Fibroblast of skin of scalp (primary cell): ENCODE data around the gene CALU.

ENCODE experiments used
- DNase-seq: peaks from one replicate; pipeline ENCODE4 v3.0.0-alpha.2; 2013

Gene CALU

DNA sequence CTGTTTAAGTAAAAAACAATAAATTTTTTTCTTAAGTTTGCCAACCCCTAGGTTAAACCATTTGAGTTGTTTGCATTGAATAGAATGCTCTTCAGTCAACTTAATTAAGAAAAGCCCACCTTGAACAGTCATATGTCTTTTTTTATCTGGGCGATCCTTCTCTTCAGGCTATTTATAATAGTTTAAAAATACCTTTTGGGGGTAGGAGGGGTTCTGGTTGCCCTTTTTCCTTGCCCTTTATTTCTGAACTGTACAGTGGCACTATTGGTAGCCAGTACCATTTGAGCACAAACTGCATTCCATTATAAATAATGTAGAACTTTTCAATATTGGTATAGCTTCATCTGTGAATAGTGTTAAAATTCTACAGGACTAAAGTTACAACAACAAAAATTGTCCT is 13.1 kb downstream of the CALU start:
- no peak for DNase-seq

DNA sequence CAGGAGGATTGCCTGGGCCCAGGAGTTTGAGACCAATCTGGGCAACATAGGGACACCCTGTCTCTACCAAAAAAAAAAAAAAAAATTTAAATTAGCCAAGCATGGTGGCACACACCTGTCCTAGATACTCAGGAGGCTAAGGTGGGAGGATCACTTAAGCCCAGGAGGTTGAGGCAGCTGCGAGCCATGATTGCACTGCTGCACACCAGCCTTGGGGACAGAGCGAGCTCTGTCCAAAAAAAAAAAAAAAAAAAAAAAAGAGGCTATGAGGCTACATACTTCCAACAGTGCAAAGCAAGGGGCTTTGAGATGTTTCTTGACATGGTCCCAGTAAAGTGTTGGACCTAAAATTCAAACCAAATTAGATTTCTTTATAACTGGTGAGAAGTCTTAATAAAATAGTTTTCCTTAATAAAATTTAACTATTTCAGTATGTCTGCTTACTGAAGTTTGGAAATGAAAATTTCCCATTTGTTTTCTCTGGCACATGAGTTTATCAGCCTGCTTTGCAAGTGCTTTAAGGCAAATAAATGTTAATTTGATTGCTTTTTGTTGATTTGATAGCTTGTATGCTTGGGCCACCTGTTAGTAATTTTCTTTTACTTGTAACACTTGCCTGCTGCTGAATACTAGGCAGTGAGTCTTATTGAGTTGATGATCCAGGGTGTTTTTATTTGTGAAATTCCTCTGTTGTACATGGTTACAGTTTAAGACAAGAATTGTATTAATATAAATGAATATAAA is 16.1 kb downstream of the CALU start:
- no peak for DNase-seq

DNA sequence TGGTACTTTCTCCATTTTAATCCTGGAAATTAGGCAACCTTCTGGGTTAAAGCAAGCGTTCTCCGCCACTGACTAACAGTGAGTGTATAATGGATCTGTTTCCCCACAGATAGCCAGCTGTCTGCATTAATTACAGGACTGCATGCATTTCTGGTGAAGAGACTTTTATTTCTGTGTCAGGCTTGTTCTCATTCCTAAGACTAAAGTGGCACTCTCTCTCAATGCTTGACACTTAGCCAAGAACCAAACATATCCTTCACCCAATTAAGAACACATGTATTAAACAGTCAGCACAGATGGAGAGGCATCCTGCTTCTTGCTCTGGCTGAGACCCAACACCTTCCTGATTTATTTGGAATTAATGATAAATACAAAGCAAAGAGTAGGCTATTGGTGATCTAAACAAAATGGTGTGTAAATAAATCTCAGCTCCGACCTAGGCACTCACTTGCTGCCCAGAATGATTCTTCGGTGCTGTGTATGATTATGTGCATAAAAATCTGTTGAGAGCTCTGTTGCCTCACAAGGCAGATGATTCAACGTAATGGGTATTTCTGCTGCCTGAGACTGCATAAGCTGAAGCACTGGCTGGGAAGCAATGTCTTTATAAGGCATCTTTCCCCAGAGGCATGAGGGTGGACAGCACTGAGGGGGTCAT is 16.8 kb downstream of the CALU start:
- peak; percentile 96 for DNase-seq

DNA sequence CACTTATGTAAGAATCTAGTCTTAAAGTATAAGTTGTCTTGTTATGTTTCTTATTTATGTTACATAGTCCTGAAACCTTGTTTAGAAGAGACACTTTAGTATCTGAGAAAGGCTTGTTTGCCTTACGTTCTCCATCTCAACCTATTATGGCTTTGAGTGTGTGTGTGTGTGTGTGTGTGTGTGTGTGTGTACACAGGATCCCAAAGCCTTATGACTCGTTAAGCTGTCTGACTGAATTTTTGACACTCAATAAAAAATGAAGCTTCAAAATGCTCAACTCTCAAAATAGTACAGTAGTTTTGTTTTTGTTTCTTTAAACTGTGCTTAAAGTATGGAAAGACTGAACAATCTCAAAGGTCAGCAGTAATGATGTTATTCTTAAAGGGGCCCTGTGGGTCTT is 18.0 kb downstream of the CALU start:
- DNase-seq: peak; percentile 60

- DNase-seq: no peak
Observed at GRCh38 chr7:128758553-128758952, 19.4 kb downstream of the CALU start.

- DNase-seq: no peak
Observed at GRCh38 chr7:128759242-128759641, 20.1 kb downstream of the CALU start.

DNA sequence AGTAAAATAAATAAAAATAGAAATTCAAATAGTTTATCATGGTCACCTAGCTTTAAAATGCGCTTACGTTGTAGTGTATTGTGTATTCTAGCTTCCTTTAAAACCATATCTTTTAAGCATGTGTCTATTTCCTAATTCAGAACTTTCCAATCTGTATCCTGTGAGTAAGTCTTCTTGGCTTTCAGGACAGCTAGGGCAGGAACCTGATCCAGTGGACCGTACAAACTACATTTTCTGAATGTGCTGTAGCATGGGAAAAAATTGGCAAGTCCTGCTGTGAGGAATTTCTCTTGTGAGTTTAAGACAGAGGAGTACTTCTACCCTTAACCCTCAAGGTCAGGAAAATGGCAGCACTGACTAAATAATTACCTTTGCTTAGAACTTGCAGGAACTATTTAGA is 24.4 kb downstream of the CALU start:
- DNase-seq: no peak

DNA sequence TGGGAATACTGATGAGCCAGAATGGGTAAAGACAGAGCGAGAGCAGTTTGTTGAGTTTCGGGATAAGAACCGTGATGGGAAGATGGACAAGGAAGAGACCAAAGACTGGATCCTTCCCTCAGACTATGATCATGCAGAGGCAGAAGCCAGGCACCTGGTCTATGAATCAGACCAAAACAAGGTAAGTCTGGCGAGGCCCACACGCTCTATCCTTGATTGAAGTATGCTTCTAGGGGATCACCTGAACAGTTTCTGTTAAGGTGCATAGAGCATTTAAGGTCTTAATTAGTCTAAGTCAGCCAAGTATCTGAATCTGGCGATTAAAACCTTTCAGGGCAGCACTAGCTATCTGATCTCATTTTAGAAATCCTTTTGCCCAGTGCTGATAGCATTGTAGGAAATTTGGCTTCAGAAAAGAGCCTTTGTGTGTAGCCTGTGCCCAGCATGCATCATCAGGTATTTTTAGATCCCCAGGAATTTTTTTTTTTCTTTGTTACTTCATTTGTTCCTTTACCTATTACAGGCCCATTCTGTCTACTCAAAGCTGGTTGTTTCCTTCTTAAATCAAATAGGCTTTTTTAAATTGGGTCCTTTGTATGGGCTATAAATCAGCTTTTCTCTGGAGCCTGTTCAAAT is 28.4 kb downstream of the CALU start:
- no peak for DNase-seq

DNA sequence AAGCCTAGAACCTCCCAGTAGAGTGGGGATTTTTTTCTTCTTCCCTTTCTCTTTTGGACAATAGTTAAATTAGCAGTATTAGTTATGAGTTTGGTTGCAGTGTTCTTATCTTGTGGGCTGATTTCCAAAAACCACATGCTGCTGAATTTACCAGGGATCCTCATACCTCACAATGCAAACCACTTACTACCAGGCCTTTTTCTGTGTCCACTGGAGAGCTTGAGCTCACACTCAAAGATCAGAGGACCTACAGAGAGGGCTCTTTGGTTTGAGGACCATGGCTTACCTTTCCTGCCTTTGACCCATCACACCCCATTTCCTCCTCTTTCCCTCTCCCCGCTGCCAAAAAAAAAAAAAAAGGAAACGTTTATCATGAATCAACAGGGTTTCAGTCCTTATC is 31.1 kb downstream of the CALU start:
- DNase-seq: no peak

- no peak for DNase-seq
Observed at GRCh38 chr7:128773604-128774003, 34.4 kb downstream of the CALU start.

DNA sequence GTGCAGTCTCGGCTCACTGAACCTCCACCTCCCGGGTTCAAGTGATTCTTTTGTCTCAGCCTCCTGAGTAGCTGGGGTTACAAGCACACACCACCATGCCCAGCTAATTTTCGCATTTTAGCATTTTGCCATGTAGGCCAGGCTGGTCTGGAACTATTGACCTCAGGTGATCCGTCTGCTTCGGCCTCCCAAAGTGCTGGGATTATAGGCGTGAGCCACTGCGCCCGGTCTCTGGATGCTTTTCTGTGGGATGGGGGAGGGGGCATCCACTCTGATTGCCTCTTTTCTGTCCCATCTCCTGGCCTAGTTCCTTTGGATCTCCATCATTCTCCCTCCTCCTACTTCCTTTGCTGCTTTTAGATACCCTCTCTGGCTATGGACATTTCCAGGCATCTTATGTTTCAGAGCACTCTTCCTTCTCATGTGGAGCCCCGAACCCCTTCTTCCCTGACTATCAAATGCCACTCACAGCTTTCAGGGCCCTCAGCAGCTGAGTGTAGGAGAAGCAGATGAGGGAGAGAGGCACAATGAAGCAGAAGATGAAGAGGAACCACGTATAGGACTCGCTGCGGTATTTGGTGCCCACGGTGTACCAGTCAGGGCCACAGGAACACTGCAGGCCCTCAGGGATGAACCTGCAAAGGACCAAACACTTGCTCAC is 35.0 kb downstream of the CALU start:
- DNase-seq: no peak

DNA sequence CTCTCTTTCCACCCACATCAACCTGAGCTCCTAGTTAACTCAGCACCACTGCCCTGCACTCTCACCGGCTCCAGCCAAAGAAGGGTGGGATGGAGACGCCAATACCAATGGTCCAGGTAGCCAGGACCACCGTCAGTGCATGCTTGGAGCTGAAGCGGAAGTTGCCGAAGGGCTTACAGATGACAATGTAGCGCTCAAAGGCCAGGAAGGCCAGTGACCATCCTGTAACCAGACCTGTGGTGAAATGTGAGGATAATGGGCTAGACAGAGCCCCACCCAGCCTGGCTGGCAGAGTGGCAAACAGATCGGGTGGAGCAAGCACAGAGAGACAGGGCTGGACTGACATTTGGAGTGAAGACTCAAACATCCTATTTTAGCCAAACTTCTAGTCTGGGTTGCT is 35.8 kb downstream of the CALU start:
- no peak for DNase-seq

DNA sequence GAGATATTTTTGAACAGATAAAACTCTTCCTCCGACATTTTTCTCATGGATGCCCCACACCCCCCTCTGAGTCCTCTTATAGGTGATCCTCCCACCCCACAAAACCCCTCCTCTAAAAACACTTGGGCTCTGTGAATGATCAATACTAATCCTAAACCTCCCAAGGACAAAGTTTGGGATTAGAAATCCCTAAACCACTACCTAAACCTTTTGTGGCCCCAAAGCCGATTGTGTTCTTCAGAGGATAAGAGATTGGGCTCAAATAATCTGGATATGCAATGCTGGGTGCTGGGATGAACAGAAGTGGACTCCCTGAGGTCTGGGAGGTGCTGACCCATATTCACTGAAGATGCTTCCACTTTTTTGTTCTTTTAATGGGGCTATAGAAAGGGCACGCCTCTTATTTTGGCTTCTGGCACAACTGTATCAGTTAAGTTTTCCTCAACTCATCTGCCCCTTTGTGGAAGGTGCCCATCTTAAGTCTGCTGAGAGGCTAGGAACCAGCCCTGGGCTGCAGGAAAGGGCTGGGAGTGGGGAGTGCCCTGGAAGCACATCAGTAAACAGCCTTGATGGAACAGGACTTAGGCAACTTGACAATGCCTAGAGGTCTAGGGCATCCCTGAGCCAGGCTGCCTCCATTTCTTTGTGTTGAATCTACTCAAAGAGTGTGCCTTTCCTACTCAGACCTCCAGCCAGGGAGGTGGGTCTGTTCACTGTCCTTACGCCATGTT is 36.8 kb downstream of the CALU start, which contains the start of gene OPN1SW:
Gene OPN1SW, minus strand, starts transcription at position 51 of the 731 bp plus-strand sequence. Its CDS starts 13 bp downstream, at position 38.
- no peak for DNase-seq

DNA sequence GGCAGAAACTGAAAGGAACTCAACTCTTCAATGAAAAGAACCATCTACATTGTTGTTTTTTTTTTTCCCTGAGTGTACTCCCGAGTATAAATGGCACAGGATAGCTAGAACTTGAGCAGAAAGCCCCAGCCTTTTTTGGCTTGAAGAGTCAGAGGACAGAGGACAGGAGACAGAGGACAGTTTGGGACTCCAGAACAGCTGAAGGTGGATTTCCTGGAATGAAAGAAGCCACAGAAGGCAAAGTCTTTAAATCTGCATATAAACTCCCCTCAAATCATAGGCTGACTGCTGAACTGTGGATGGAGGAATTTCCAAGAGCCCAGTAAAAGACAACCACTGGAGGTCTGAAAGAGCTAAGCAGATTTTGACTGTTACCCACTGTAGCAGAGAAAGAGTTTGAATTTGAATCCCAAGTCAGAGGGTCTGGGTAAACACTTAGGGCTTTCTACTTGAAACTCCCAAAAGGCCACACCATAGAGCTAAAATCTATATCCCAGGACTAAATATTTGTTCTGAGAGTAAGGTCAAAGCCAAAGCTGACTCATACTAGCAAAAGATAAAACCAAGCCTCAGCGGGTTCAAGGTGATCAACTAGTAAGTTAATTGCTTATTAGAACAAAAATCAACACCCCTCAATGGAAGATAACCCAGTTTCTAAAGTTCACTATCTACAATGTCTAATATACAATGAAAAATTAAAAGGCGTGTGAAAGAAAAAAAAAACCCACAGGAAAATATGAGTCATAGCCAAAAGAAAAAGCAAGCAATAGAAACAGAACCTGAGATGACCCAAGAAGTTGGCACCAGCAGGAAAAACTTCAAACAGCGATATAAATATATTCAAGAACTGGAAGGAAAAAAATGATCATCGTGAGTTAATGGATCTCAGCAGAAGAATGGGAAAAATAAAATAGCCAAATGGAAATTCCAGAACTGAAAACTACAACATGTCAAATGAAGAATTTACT is 38.3 kb downstream of the CALU start:
- DNase-seq: no peak

GRCh38 chr7:128778946-128779345 is 39.8 kb downstream of the CALU start:
- no peak for DNase-seq

- DNase-seq: peak; percentile 89
Observed at GRCh38 chr7:128781126-128781525, 42.0 kb downstream of the CALU start.

DNA sequence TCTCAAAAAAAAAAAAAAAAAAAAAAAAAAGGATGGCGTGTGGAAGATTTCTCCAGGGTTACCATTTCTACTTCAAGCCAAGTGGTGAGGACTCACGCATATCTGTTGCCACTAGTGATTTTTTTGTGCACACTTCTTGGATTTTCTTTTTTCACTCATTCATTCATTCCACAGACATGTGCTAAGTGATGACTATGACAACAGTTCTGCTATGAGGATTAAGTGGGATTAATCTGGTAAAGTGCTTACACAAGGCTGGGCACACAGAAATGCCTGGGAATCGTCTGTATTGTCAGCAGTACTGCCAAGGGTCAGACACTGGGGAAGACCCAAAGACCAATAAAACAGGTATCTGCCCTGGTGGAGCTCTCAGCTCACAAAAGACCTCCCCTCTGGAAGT is 42.7 kb downstream of the CALU start:
- no peak for DNase-seq

DNA sequence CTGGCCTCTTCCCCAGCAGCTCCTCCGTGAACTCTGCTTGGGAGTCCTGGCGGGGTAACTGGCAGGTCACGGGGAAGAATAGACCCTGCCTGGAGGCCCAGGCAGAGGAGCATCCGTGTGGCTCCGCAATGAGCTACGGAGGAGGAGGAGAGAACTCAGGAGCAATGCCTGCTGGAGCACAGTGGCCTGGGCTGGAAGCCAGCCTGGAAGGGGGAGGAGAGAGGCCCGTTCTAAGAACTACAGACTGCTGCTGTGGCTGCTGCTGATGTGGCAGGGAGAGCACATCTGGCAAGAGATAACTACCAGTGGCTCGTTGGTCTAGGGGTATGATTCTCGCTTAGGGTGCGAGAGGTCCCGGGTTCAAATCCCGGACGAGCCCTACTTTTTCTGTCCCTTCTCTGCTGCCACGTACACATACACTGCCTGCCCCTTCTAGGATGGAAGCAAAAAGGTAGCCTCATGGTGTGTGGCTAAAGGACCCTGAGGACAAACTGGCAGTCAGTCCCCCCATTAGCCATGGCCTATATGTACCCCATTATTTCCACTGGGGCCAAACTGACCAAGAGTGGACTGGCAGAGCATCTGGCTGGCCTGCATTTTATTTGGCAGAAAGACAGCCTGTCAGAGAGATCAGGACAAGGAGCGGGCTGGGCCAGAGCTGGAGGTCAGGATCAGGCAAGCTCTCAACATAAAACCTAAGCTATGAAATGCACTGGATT is 44.1 kb downstream of the CALU start:
- peak; percentile 94 for DNase-seq

DNA sequence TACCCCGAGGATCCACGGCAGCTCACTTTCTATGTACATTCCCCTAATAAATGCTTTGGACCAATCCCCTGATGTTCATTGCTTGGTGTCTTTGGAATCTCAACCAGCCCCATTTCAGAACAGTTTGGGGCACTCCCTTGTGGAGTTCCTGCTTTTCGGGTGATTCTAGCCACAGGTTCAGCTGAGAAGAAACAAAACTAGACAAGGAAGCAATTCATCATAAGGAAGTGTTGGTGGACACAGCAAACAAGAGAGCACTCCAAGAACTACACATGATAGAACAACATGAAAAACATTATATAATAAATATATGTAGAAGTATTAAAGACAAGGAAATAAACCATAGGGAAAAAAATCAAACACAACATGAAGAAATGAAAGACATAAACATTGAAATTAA is 46.6 kb downstream of the CALU start:
- no peak for DNase-seq
